Amniotic epithelial cell (primary cell): ENCODE results near the gene CADM4.
"Not testable (repeated sequence)": the region's sequence is repeated elsewhere in the genome, so short reads cannot be mapped to it uniquely, and the experiment has no call there.

Experiments
- DNase-seq: peaks from one replicate; pipeline ENCODE4 v3.0.0-alpha.2; 2010; ENCODE audit warnings: low read depth

CADM4 gene

GRCh38 chr19:43606569-43607229, 33.0 kb downstream of the CADM4 start:
- no peak for DNase-seq

GRCh38 chr19:43605875-43606568, 33.6 kb downstream of the CADM4 start:
- no peak for DNase-seq

GRCh38 chr19:43600326-43600725, 39.3 kb downstream of the CADM4 start:
- not testable (repeated sequence) for DNase-seq

GRCh38 chr19:43599635-43600295, 39.9 kb downstream of the CADM4 start:
- DNase-seq, result no peak

GRCh38 chr19:43598445-43599240, 41.0 kb downstream of the CADM4 start:
- DNase-seq, result no peak

GRCh38 chr19:43597876-43598275, 41.8 kb downstream of the CADM4 start:
- DNase-seq, result no peak

- no peak for DNase-seq
These were observed 42.7 kb downstream of the CADM4 start for GRCh38 chr19:43596842-43597461.

- DNase-seq, result peak; percentile 98
These were observed 43.4 kb downstream of the CADM4 start, which contains the start of the genes IRGQ and ZNF576 for GRCh38 chr19:43595999-43596841. IRGQ (minus strand) TSS chr19:43596134; CDS start chr19:43595338, 796 bp downstream. ZNF576 (plus strand) TSS chr19:43596595; CDS start chr19:43597109, 514 bp downstream.

- DNase-seq, result no peak
These were observed 44.0 kb downstream of the CADM4 start for GRCh38 chr19:43595605-43595998.

GRCh38 chr19:43594710-43595604, 44.7 kb downstream of the CADM4 start:
- peak; percentile 64 for DNase-seq

GRCh38 chr19:43594081-43594697, 45.5 kb downstream of the CADM4 start:
- DNase-seq, result no peak

GRCh38 chr19:43592800-43593350, 46.8 kb downstream of the CADM4 start:
- DNase-seq, result no peak

- DNase-seq, result no peak
These were observed 47.5 kb downstream of the CADM4 start for GRCh38 chr19:43591904-43592772.

GRCh38 chr19:43589678-43590077, 50.0 kb downstream of the CADM4 start:
- DNase-seq, result no peak

- no peak for DNase-seq
These were observed 50.4 kb downstream of the CADM4 start for GRCh38 chr19:43589277-43589676.

- not testable (repeated sequence) for DNase-seq
These were observed 52.6 kb downstream of the CADM4 start for GRCh38 chr19:43587029-43587428.

GRCh38 chr19:43586346-43586745, 53.3 kb downstream of the CADM4 start:
- no peak for DNase-seq

- DNase-seq, result no peak
These were observed 55.2 kb downstream of the CADM4 start for GRCh38 chr19:43584484-43584883.
